RKO (cell line): ENCODE data around the gene SPOPL.
"Not testable (repeated sequence)": the region's sequence is repeated elsewhere in the genome, so short reads cannot be mapped to it uniquely, and the experiment has no call there.

Experiments used
- DNase-seq: peaks from one replicate; pipeline ENCODE4 v3.0.0-alpha.2; 2016; ENCODE audit warnings: low spot score

Gene SPOPL

DNA sequence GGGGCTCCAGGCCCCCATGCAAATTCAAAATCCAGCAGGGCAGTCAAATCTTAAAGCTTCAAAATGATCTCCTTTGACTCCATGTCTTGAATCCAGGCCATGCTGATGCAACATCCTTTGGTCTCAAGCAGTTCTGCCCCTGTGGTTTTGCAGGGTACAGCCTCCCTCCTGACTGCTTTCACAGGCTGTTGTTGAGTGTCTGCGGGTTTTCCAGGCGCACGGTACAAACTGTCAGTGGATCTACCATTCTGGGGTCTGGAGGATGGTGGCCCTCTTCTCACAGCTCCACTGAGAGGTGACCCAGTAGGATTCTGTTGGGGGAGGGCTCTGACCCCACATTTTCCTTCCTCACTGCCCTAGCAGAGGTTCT, 22.1 kb downstream of the SPOPL start:
- not testable (repeated sequence) for DNase-seq

DNA sequence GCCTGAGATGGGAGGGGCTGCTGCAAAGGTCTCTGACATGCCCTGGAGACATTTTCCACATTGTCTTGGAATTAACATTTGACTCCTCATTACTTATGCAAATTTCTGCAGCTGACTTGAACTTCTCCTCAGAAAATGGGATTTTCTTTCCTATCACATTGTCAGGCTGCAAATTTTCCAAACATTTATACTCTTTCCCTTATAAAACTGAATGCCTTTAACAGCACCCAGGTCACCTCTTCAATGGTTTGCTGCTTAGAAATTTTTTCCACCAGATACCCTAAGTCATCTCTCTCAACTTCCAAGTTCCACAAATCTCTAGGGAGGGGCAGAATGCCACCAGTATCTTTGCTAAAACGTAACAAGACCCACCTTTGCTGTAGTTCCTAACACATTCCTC, 22.8 kb downstream of the SPOPL start:
- not testable (repeated sequence) for DNase-seq

DNA sequence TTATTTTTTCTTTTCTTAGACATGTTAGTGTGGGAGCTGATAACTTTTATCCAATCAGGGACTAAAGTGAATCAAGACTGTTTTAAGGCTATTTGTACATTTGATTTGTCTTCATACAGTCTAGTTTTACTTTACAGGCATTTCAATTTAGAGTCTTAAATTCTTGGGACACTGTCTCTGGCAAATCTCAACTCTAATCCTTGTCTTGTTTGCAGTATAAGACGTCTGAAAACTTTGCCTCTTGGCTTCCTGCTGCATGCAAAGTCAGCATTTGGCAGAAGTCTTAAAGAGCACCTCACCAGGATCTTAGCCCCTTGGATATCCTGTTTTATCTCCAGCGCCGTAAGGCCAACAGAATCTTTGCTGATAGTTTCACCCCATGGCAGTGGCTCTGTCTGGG, 30.3 kb downstream of the SPOPL start:
- no peak for DNase-seq

DNA sequence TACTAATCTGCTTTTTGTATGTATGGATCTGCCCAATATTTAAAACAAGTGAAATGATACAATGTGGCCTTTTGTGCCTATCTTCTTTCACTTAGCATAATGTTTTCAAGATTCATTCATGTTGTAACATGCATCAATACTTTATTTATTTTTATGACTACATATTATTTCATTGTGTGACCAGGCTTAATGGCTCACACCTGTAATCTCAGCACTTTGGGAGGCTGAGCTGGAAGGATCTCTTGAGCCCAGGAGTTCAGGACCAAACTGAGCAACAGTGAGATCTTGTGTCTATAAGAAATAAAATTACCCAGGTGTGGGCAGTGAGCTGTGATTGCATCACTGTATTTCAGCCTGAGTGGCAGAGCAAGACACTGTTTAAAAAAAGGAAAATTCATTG, 33.2 kb downstream of the SPOPL start:
- no peak for DNase-seq

DNA sequence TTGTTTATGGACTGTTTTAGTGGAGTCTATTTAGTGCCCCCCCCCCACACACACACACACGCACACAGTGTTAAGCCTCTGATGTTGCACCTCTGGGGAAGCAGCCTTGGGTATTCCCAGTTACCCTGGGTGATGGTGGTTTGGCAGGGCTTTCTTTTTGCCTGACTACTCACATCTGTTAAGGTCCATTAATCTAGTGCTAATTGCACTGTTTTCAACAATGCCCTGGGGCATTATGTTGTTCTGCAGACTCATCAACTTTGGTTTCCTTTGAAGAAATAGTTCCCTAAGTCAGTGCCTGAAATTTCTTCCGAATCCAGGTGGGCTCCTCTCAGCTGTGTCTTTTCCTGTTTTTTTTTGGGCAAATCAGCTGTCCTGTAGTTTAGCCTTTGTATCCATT, 34.7 kb downstream of the SPOPL start:
- DNase-seq, result no peak

DNA sequence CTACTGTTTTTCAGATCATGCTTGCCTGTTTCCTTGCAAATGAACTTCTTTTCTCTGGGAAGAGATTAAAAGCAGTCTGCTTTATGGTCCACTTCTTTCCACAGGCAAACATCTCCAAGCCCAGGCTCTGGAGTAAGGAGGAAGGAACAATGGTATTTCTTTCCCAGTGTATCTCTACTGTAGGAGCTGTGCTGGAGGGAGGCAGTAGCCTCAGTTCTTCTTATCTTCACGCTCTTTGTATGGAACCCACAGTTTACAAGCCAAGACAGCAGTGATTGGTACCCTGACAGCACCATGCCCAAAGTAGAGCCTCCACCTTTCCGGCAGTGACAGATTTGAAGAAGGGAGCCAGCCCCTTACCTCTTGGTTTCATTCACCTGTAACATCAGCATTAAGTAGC, 35.2 kb downstream of the SPOPL start:
- no peak for DNase-seq

DNA sequence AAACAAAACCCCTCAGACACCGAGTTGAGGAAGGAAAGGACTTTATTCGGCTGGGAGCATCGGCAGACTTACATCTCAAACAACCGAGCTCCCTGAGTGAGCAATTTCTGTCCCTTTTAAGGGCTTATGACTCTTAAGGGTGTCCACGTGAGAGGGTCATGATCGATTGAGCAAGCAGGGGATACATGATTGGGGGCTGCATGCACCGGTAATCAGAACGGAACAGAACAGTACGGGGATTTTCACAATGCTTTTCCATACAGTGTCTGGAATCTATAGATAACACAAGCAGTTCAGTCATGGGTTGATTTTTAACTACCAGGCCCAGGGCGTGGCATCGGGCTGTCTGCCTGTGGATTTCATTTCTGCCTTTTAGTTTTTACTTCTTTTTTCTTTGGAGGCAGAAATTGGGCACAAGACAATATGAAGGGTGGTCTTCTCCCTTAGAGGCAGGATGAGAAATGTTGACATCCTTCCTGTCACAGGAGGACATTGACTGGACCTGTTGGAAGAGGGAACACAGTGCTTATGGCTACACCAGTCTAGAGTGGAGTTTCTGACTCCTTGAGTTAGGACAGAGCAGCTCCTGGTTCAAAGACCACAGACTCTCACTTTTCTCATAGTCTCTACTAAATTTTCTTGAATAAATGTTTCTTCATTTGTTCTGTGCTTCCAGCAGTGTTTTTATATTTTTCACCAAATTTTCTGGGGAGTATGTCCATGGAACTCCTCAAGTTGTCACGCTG, 35.8 kb downstream of the SPOPL start:
- no peak for DNase-seq

DNA sequence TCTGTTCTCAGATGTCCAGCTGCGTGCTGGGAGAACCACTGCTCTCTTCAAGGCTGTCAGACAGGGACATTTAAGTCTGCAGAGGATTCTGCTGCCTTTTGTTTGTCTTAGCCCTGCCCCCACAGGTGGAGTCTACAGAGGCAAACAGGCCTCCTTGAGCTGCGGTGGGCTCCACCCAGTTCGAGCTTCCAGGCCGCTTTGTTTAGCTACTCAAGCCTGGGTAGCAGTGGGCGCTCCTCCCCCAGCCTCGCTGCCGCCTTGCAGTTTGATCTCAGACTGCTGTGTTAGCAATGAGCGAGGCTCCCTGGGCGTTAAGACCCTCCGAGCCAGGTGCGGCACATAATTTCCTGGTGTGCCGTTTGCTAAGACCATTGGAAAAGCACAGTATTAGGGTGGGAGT, 42.6 kb downstream of the SPOPL start:
- not testable (repeated sequence) for DNase-seq

DNA sequence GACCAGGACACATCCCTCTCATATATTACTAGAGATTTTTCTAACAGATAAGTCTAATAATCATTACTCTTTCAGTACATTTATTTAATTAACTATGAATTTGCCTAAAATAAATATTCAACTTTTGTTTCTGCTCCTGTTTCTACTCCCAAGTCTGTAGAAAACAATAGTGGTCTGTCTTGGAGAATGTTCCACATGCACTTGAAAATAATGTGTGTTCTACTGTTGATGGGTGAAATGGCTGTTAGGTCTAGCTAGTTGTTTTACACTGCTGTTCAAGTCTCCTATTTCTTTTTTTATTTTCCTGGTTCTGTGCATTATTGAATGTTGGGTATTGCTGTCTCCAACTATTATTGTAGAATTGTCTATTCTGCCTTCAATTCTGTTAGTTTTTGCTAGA, 47.2 kb downstream of the SPOPL start:
- no peak for DNase-seq

DNA sequence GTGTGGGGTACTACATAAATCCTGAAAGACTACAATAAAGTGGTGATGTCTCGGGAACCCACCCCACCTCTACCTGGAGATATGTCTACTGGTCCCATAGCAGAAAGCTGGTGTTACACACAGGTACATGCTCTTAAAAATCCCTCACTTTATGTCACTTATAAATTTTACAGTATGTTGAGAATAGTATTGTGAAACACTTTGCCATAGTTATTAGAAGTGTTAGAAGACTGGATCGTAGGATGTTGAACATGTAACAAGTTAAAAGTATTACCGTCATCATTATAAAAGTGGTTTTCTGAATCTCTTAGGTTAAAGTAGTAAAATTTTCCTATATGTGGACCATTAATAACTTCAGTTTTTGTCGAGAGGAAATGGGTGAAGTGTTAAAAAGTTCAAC, 48.6 kb downstream of the SPOPL start:
- DNase-seq, result no peak

DNA sequence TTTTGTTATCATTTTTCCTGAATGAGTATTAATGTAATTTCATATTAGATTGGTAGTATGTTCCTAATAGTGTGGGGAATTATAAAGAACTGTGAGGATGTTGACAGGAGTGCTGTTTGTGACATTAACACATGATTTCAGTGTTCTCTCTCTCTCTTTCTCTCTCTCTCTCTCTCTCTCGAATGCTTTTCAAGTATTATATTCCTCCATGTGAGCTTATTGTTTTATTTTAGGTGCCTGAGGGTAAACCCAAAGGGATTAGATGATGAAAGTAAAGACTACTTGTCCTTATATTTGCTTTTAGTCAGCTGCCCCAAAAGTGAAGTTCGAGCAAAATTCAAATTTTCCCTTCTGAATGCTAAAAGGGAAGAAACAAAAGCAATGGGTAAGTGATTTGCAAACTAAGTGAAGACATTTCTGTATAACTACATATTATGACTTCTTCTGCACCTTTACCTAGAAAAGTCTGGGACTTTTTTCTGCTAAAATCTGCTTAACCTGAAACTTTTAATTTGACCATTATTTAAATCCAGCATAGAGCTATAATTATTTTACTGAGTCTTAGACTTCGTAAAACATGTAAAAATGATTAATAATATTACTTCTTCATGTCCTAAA, 49.2 kb downstream of the SPOPL start:
- no peak for DNase-seq

DNA sequence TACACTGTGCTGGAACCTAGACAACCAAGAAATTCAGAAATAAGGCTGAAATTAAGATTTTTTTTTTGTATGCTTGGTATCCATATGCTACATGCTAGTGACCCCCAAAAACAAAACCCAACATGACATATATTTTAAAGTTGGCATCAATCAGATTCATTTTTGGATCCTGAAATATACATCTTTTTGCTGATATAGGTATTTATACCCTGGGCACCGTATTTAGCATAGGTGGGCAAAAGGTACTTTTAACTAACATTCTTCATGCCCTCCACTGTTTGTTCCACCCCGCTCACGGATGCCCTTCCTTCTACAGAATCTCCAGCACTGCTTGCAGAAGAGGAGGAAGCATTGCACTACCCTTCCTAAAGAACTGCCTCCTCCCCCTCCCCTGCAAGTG, 52.6 kb downstream of the SPOPL start:
- no peak for DNase-seq

DNA sequence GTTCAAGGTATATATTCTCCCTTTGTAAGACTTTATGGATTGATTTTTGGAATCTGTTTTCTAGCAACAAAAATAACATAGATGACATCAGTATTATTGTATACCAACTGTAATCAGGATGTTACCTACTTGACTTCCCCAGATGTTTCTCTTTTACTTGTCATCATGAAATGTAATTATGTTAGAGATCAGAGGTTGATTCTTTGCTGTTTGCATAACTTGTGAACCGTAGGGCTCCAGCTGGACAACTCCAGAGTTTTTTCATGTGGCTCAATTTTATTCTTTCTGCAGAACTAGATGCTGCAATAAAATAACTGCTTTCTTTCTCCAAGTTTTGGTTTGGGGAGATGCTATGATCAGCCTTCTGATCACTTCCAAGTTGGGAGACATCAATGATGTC, 58.1 kb downstream of the SPOPL start:
- DNase-seq, result no peak

DNA sequence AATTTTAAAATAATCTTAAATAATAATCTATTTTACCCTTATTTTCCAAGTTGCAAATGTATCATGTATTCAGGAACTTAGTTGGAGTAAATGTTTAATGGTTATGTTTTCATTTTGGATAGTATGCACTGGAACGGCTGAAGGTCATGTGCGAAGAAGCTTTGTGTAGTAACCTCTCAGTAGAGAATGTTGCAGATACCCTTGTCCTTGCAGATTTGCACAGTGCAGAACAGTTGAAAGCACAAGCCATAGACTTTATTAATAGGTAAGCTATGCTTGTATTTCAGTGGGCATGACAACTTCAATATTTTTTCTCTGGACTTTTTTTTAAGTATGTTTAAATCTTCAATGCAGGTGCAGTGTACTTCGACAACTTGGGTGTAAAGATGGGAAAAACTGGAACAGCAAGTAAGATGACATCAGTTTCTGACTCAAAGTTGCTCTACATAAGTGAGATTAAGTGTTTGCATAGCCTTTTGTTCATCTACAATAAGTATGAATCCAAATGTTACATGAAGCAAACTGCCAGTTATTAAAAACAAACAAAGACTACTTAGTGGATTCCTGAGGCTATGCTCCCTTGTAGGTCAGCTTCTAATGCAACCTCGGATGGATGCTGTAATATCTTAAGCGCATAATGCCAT, 63.1 kb downstream of the SPOPL start:
- DNase-seq, result no peak

DNA sequence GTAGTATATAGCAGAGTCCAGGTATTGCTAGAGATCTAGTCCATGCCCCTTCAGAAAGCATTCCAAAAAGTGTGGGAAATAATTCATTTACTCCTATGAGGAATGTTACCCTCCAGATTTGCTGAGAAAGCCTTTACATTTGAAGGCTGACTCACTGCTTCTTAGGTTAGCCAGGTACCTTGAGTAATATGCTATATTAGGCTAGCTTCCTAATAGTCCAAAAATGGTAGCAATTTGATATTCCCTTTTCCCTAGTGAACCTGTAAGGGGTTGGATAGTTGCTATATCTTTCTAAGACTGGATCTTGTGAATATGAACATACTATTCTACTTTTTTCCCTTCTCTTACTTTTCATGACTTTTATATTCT, 63.6 kb downstream of the SPOPL start:
- no peak for DNase-seq

DNA sequence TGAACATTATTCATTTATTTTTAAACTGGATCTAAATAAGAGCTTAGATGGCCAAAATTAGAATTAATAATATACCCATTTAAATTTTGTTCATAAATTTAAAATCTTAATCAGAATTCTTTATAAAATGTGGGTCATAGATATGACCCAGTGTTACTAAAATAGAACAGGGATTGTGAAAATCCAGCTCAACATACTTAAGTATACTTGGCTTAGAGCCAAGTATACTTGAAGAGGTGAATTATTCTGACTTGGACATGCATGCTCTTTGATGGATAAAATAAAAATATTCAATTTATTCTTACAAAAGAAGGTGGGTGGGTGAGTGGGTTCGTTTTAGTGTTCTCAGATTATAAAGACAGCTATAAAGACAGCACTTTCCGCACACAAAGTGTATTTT, 70.7 kb downstream of the SPOPL start:
- no peak for DNase-seq

DNA sequence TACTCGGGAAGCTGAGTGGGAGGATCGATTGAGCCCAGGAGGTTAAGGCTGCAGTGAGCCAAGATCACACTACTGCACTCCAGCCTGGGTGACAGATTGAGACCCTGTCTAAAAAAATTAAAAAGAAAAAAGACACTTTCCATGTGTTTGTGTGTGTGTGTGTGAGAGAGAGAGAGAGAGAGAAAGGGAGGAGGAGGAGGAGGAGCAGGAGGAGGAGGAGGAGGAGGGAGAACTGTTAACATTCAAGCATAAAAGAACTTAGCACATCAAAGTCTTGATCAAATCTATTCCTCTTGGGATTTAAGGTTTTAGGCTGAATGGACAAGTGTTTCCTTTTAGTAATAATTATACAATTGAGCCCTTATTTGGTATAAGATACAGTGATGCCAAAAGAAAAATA, 75.5 kb downstream of the SPOPL start:
- no peak for DNase-seq

DNA sequence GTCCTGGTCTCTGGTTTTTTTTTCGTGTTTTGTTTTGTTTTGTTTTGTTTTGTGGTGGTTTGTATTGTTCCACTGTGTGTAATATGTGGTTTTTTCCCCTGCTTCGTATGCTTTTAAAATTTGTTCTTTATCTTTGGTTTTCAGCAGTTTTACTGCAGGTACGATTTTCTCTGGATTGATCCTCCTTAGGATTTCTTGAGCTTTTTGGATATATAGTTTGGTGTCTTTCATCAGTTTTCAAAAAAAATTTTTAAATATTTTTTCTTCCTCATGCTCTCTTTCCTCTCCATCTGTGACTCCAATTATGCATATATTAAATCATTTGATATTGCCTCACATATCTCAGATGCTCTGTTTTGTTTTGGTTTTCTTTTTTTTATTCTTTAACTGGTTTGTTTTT, 78.0 kb downstream of the SPOPL start:
- DNase-seq, result no peak

DNA sequence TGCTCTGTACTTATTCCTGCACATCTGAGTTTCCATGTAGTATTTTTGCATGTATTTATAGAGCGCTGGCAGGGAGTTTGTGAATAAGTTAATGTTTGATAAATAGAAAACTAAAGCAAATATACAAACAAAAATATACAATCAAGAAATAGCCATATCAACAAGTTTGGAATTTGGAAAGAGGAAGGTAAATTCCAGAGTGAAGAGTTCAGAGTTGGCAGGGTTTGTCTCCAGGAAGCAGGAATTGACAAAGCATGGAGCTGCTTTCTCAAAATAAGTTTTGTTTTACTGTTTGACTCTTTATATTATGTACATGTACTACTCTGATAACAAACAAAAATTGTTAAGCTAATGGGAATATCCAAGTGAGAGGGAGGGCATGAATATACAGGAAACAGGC, 80.3 kb downstream of the SPOPL start:
- no peak for DNase-seq

DNA sequence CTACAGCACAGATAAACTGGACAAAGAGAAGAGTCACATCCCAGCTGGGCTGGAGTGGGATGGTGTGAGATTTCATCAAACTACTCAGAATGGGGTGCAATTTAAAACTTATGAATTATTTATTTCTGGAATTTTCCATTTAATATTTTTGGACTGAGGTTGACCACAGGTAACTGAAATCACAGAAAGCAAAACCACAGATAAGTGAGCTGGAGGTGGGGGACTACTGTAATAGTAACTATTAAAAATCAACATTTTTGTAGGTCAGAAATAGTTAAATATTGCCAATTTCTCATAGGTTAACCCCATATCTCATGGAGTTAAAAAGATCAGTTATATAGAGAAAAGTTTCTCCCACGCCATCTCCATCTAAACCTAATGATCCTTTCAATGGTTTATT, 88.1 kb downstream of the SPOPL start:
- DNase-seq, result no peak

DNA sequence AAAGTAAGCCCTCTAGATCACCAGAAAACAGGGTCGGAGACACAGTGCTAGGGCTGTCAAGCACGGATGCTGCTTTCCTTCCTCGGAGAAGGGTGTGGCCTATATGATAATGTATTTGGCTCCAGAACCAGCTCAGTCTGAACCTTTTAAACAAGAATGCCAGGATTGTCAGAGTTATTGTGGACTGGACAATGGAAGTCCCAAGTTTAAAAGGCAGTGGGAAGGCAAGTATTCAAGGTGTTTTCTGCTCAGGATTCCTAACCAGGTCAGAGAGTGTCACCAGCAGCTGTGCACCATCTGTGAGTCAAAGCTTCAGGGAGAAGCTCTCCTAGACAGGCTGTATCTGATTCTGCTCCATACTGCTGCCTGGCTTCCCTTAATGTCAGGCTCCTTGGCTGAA, 94.8 kb downstream of the SPOPL start:
- DNase-seq, result no peak

DNA sequence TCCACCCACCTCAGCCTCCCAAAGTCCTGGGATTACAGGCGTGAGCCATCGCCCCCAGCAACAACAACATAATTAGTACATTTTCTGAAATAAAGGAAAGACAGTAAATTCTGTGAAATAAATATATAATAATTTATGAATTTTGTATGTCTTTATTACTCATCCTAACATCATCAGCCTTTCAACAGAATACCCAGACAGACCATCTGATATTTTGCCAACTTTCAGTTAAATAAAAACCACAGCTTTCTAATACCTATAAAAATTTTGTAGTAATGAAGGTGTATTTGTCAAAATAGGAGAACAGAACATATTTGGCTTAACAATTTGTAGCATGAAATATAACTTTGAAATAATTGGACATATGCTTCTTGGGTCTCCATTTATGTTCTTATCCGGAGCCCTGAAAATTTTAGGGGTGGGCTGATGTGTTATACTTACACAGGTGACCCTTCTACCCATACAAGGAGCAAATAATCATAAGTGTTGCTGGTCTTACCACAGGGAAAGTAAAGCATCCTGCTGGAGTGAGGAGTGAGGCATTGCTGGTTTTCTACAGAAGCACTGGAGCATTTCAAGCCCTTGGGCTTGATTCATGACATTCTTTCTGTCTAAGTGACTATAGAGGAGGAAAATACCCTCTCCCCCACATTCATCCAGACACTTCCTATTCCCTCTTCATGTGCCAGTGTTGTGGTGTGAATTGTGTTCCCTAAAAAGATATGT, 99.3 kb downstream of the SPOPL start:
- DNase-seq, result no peak
